Activated CD4-positive, alpha-beta T cell treated with anti-CD3 and anti-CD28 coated beads for 4 hours (primary cell): Measurements from ENCODE around the gene CUL4B.
"Not testable (repeated sequence)": the region's sequence is repeated elsewhere in the genome, so short reads cannot be mapped to it uniquely, and the experiment has no call there.

Experiments used
- DNase-seq, 2 donors: peaks; one replicate each; pipeline ENCODE4 v3.0.0-alpha.2; 2020

The CUL4B gene

DNA sequence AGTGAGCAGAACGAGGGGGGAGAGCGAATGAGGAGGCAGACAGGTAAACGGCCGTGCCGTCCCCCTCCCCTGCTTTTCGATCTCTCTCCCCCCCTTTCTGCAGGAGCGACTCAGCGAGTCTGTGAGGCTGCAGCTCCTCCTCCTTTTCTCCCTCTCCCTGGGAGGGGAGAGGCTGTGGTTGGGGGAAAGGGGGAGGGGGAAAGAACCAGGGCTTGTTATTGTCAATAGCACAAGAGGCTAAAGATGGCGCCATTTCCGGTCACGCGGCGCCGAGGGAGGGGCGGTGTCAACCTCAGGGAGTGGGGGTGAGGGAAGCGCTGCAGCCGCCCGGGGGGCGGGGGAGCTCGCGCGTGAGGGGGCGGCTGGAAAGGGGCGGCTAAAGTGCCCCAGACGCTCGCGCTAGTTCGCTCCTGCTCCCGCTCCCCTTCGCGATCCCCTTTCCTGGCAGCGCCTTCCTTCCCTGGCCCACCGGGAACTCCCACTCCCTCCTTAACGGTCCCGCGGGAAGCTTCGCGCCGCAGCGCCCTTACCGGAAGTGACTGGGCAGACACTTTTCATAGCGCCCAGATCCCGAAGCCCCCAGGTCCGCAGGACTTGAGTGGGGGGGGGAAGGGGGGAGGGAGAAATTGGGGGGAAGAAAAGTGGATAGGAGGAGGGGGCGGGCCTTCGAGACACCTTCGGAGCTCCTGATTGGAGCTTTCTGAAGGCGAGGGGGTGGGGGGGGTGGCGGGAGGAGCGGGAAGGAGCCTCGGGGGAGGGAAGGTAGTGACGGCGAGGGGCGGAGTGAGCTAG is at the start of gene CUL4B:
Gene CUL4B, minus strand, starts transcription at position 121 of the 792 bp plus-strand sequence. CDS start 324 bp downstream, outside the sequence.
- peak; percentile 86 to 87 for DNase-seq

DNA sequence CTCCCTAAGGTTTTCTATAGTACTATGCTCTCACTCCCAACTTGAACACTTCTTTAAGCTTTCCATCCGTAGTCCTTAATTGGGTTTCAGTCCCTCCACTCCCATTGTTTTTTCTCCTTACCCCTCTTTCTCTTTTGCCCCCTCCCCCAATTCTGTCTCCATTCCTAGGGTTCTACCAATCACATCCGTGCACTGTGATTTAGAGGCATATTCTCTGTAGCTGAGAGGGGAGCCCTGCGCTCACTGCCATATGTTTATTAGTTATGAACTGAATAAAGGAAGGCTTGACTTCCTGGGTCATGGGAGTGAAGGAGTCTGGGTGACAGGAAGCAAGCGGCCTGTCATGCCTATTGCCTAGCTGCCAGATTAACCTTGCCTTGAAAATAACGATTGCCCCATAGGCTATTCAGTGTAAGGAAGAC is 43.6 kb upstream of the CUL4B start:
- DNase-seq = peak; percentile 8 to 9

DNA sequence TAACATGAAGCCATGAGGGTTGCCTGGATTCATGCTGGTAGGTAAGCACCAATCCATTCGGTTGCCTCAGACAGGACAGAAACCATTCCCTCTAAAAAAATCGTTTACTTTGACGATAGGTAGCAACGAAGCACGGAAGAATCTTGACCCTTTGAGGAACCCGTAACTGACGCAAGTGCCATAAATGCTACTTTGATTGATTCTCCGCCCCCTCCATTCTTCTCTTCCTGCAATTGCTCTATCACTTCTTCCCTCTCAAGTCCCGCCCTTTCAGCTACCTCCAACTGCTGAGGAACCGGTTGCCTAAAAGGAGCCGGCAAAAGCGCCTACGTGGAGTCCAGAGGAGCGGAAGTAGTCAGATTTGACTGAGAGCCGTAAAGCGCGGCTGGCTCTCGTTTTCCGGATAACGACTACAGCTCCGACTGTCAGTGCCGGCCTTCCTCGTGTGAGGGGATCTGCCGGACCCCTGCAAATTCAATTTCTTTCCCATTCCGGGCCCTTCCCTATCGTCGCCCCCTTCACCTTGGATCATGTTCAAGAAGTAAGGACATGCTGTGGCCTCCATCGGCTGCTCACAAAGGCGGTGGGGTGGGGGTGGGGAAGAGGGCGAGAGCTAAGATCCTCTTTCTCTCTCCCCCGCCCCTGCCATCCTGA is 43.1 kb upstream of the CUL4B start, which contains the start of gene MCTS1:
Gene MCTS1, plus strand, starts transcription at position 395 of the 654 bp plus-strand sequence. Its CDS starts 136 bp downstream, at position 531.
- DNase-seq = peak; percentile 72 to 76

DNA sequence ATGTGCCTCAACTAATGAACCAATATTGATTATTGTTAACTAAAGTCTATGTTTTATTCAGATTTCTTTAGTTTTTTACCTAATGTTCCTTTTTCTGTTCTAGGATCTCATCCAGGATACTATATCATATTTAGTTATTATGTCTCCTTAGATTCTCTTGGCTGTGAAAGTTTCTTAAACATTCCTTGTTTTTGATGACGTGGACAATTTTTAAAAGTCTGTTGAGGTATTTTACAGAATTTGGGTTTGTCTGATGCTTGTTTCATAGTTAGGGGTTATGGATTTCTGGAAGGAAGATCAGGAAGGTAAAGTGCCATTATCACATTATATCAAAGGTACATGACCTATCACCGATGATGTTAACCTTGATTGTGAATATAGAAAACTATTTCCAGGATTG is 24.9 kb upstream of the CUL4B start:
- no peak for DNase-seq

DNA sequence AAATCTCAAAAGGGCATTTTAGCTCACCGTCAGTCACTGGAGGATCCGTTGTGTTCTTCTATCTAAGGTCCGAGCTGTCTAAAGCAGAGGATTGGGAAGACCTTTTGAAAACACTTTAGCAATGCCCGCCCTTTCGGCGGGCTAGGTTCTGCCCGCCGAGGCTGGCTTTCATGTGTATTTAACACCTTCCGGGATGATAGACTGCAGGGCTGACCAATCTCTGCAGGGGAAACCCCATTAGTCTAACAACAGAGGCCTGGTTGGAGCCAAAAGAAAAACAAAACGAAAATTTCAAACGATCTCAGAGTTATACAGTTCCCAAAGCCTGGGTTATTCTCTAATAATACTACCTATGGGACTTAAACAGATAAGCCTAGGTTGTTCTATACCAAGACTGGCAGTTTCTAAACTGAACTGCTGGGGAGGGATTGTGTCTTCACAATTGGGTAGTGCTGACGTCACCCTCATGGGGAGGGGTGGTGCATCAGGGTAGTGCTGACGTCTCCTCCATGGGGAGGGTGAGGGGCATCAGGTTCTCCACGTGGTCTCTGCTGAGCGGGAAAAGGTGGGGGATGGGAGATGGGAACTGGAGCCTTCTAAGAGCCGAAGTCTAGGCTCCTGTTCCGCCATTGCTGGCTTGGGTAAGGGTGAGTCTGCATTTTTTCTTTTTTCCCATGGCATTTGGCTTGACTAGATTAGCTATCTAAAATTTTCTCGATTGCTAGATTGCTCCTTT is 14.8 kb upstream of the CUL4B start:
- no peak for DNase-seq

DNA sequence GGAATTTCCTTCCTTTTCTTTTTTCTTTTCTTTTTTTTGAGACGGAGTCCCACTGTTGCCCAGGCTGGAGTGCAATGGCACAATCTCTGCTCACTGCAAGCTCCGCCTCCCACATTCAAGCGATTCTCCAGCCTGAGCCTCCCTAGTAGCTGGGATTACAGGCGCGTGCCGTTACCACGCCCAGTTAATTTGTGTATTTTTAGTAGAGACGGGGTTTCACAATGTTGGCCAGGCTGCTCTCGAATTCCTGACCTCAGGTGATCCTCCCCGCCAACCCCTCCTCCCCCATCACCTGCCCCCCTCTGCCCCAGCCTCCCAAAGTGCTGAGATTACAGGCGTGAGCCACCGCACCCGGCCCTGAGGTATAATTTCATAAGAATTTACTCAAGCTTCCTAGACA is 13.0 kb upstream of the CUL4B start:
- DNase-seq = not testable (repeated sequence)

DNA sequence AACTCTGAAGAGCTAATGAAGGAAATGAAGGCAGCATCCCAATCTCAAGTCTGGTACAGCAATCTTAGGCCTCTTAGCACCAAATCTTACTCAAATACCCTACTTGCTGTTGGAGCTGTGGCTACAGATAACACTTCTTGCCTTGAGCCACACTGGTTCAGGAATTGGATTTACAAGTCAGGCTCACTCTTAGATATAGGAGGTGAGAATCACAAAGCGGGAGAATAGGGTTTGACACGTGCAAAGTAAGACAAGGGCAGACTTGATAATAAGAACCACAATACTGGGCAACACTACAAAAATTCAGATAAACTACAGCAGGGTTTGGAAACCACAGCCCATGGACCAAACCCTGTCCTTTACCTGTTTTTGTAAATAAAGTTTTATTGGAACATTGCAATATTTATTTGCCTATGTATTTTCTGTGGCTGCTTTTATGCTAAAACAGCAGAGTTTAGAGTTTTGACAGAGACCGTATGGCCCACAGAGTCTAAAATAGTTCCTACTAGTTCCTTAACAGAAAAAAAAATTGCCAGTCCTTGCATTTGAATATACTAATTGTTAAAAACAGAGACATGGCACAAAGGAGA is 9.3 kb upstream of the CUL4B start:
- DNase-seq = no peak

DNA sequence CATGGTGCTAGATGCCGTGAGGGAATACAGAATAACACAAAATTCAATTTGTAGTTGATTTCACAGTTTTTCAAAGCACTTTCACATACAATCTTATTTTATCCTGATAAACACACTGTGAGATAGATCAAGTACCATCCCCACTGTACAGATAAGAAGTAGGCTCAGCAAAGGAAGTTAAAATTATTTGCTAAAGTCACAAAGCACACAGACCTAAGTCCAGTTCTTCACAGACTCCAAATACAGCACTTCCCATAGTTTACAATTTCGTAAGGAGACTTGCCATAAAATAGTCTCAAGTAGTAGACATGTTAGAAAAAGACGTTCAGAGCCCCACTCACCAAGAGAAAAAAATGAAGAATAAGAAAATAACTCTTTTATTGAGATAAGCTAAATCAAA is 7.8 kb upstream of the CUL4B start:
- no peak for DNase-seq

DNA sequence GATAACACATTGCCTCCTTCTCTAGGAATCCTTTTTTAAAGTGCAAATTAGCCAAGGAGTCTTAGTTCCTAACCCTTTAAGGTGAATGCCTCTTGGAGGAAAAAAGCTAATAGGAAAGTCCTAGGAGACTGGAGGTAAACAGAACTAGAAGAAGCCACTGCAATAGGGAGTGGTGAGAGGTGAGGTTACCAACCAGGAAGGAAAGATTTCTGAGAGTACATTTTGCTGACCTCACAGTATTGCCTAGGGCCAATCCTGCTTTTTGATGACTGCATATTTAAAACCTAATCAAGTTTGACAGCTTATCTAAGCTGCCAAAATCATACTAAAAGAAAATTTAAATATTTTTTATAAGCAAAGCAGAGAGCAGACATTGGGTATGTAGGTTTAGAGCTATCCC is 7.3 kb upstream of the CUL4B start:
- DNase-seq = no peak

DNA sequence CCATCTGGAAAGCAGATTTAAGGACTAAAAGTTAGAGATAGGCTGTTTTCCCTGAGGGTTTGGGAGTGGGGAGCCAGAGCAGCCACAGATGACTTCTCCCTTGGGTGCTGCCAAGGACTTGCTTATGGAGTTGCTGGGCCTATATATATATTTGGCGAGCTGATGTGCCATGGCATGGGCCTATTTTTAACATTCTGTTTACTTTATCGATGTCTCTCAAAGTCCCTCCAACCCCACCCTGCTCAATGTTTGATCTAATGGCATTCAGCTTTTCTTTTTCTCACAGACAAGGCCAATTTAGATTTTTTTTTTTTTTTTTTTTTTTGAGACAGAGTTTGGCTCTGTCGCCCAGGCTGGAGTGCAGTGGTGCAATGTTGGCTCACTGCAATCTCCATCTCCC is 6.1 kb upstream of the CUL4B start:
- DNase-seq = no peak

DNA sequence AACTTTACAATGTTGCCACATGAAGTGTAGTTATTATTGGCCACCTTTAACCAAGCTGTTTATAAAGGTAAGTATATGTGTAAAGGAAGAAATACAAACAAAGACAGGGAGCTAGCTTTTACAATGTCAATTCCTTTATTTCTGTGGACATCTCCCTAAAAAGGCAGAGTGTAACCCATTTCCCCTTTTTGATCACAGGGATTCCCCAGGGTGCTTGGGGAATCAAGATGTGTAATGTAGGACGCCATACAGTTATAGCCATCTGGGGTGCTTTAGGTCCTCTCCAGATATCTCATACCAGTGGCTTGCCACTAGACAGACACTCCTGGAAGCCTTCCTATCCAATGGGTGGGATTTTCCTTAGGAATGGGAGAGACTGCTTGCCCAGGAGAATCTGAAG is 4.2 kb upstream of the CUL4B start:
- DNase-seq = no peak

DNA sequence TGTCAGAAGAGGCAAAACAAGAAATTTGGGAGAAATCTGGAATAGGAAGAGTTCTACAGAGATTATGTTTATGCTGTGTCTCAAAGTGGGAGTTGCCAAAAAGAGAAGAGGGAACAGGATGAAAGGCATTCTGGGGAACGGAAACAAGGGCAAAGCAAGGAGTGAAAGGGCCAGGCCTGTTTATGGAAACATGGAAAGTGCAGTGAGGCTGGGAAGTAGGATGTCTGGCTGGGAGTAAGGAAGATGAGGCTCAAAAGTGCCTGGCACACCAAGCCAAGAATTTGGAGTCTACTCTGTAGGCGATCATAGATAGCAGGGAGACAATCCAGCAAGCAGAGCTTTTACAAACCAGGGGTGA is 1.8 kb upstream of the CUL4B start:
- DNase-seq = no peak

DNA sequence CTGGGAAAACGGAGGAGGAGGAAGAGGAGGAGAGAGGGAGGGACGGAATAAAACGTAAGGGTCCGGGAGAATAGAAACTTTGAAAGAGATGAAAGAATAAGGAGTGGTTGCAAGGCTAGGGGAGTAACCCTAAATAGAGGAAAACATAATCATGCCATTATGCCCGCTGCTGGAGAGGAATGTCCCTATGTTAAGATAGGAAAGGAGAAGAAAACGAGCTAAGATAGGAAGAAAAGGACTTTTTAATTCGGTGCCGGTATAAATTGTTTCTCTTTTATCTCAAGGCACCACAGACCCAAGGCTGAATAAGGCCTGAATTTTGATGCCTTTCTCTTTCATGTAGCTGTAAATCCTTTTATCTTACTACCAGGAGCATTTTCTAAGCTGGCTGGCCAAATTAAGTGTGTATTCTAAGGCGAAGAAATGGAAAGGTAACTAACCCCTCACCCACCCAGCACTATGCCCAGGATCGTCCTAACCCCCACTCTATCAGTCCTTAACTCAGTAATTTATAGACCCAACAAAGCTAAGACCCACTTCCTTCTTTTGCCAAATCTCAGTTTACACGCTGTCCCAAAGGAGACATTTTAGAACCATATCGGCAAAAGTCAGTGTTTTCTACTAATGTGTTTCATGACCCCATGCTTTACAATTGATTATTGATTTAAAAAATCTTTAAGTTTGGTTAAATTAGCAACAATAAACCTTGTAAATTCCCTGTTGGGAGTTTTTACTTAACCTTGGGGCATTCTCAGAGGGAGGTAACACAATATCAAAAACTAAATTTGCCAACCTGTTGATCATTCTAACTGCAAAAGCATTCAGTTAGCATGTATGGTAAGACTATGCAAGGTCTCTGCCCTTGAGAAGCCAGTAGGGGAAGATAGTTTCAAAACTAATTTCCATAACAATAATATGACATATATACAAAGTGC is 1.1 kb upstream of the CUL4B start:
- no peak for DNase-seq

DNA sequence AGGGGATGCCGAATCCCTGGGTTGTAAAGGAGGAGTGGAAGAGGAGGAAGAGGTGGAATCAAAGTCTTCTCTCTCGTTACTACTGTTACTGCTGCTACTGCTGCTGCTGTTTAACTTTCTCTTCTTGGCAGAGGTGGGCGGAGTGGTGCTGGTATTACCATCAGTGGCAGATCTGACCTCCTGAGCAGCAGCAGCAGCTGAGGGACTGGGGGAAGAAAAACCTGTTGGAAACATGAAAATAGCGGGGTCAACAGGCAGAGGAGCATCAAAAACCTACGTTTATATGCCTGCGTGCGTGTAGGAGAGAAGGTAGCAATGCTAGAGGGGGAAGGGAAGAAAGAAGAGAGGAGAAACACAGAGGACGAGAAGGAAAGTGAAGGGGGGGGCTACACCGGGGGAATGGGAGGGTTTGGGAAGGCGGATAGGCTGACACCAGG is 339 bp downstream of the CUL4B start:
- peak; percentile 22 to 26 for DNase-seq

DNA sequence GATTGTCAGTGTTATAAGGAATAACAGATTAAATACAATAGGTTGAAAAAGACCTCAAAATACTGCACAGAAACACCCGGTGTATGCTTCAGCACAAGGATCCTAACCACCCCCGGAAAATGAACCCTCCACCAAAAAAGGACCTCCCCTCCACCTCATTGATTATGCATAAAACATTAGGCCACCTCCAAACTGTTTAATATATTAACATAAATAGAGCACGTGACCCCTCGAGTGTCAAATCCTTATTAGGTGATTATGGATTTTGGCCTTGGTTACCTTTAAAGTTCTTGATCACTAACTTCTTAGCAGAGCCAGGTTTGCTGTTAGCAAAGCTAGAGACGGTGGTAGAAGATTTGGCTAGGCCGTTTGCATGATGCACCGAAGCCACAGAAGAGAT is 958 bp downstream of the CUL4B start:
- no peak for DNase-seq

DNA sequence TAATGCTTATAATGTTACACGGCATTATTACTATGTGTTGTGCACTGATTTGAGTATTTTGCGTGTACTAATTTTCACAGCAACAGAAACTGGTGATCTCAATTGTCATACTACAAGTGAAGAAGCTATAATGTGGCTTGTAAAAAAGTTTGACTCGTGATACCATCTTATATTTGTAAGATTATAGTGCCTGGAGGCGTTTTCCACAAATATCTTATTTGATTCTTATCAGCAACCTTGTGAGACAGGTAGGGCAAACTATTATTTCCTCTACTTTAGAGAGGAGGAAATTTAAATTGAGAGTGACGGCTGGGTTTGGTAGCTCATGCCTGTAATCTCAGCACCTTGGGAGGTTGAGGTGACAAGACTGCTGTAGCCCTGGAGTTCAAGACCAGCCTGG is 4.5 kb downstream of the CUL4B start:
- DNase-seq = no peak

DNA sequence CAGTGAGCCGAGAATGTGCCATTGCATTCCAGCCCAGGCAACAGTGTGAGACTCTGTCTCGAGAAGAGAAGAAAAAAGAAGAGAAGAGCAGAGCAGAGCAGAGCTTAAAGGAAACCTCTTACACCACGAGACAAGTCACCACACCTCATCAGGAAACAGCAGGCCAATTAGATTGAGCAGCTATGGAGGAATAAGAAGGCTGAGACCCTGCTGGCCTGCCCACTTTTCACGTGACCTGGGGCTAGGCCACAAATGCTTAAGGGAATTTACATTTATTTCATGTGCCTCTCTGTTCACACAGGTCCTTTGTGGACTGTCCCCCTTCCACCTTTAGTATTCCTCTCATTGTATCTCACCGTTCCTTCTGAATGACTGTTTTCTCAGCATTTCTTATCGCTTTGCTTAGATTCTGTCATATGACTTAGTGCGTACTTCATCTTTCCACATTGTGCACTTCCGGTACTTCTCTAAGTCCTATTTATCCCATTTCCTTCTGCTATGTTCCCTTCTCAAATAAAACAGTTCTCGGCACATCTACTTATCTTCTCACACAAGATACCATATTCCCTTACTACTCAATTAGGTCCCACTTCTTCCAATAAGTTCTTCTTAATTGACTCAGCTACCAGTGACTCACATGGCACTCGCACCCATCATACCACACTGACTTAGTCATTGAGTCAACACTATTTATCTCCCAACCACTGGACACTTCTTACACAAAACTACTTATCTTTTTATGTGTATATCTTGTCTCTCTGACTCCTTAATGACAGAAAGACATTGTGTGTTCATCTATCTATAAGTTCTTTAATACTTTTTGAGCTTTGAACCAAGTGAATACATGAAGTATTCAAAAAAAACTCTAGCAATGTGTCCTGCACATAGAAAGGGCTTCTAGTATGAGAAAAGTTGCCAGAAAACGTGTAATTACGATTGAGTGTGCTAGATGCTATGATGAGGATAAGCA is 11.0 kb downstream of the CUL4B start:
- peak in 1 of 2 donors; percentile 1 for DNase-seq

DNA sequence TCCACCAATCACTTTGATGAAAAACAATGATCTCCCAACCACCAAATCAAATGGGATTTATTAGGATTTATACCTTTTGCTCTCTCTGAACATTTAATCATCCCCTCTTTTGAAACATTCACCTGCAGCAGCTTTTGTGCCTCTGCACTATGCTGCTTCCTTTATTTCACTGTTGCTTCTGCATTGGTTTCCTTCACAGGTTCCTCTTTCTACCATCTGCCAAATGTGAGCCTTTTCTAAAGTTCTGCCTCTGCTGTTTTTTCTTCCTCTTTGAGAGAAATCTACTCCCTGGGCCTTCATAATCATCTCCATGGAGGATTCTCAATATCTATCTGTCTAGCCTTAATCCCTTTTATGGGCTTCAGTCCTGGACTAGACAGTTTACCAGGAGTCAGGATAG is 24.7 kb downstream of the CUL4B start:
- DNase-seq = no peak

DNA sequence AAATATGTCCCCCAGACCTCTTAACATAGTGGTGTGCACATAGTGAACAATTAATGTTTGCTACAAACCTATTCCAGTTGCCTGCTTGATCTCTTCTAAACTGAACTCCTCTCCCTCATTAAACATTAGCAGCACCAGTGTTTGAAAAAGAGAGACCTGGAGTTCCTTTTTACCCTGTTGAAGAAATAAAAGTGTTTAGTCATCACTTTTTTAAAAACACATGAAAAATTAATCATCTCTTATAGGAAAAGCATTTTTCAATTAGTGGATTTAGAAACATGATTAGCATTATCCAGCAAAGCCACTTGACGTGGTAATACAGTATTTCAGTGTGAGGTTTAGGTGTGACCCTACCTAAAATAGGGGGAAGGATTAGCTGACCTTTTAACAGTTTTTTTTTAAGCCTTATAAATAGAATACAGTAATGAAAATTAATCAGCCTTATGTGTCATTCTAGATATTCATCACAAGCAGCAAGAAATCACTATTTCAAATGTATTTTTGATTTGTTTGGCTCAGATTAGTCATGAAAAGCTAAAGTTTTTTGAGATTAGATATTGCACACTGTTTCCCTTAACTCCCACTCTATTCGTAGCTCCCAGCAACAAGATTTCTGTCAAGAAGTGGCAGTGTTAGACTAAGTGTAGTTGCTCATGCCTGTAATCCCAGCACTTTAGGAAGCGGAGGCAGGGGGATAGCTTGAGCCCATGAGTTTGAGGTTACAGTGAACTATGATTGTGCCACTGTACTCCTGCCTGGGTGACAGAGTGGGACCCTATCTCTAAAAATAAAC is 26.2 kb downstream of the CUL4B start:
- no peak for DNase-seq

DNA sequence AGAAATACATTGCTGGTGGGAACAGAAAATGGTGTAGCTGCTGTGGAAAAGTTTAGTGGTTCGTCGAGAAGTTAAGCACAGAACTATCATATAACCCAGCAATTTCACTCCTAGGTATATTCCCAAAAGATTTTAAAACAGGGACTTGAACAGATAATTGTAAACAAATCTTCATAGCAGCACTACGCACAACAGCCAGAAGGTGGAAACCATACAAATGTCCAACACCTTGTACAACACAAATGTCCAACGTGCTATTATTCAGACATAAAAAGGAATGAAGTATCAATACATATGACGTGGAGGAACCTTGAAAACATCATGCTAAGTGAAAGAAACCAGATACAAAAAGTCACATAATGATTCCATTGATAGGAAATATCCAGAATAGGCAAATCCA is 37.9 kb downstream of the CUL4B start:
- no peak for DNase-seq
